B cell (primary cell): ENCODE data around the gene CEP128. TPM values are rescaled to one million over a fixed set of nuclear protein-coding genes. Genes with fewer than 3 reads are reported as not detected.

ENCODE experiments used
- ATAC-seq: fragments of 200-7000 bp; cut with Tn5 transposase; one replicate; pipeline ENCODE4 v1.10.0; 2021; ENCODE audit warnings: low read depth, mild to moderate bottlenecking, moderate number of reproducible peaks, moderate library complexity
- CTCF ChIA-PET: fragments of 350-600 bp; sonication (Branson Sonifier 250); formaldehyde crosslinking; loops from one replicate; lab custom pipeline; 2021; ENCODE audit warnings: antibody characterized with exemption, inconsistent platforms; lab: Charles Lee
- POLR2A ChIA-PET: fragments of 350-600 bp; sonication (Branson Sonifier 250); formaldehyde crosslinking; loops from one replicate; lab custom pipeline; 2021; ENCODE audit warnings: antibody characterized with exemption; lab: Charles Lee
- DNase-seq: peaks from one replicate; pipeline ENCODE4 v3.0.0; 2013
- H2AFZ ChIP-seq: 2 replicates; pipeline ENCODE4 v1.6.1; 2012; ENCODE audit warnings: mild to moderate bottlenecking, low read depth, low read length; ENCODE audit not compliant: insufficient read depth, poor library complexity, severe bottlenecking
- H3K27ac ChIP-seq, 2 donors: 1 replicate in 1 of 2; 2 replicates in 1 of 2; pipeline ENCODE4 v1.5.1; 2012 to 2013; ENCODE audit warnings: low read length in 2 of 2, mild to moderate bottlenecking in 2 of 2, moderate library complexity in 1 of 2
- H3K27me3 ChIP-seq, 4 experiments: fragments of 200-600 bp in 1 of 4; sonication (generic) in 1 of 4; replicated peaks in 1 of 4; 1 replicate in 2 of 4; 2 replicates in 2 of 4; pipeline versions ENCODE4 v1.6.1 to v1.7.0; 2013 to 2016; ENCODE audit warnings: low read length in 3 of 4, mild to moderate bottlenecking in 2 of 4, mixed read lengths in 1 of 4, moderate library complexity in 1 of 4; ENCODE audit not compliant: insufficient read depth in 4 of 4, control insufficient read depth in 3 of 4; ENCODE audit errors: control extremely low read depth in 1 of 4
- H3K36me3 ChIP-seq, 2 experiments: replicated peaks in 1 of 2; 1 replicate in 1 of 2; 2 replicates in 1 of 2; pipeline versions ENCODE4 v1.6.1 to v1.7.1; 2013; ENCODE audit warnings: low read length in 1 of 2; ENCODE audit not compliant: insufficient read depth in 2 of 2, control insufficient read depth in 1 of 2; ENCODE audit errors: control extremely low read depth in 1 of 2, extremely low read depth in 1 of 2
- H3K4me1 ChIP-seq, 2 donors: fragments of 200-600 bp in 1 of 2; sonication (generic) in 1 of 2; 1 replicate in 1 of 2; 2 replicates in 1 of 2; pipeline versions ENCODE4 v1.5.1 to v1.6.1; 2013 to 2017; ENCODE audit warnings: low read length in 2 of 2; ENCODE audit not compliant: control insufficient read depth in 2 of 2, insufficient read depth in 2 of 2
- H3K4me2 ChIP-seq: replicated peaks from 2 replicates; pipeline ENCODE3; 2012; ENCODE audit warnings: mild to moderate bottlenecking, low read depth, low read length; ENCODE audit not compliant: poor library complexity, severe bottlenecking
- H3K4me3 ChIP-seq, 5 experiments: fragments of 200-600 bp in 1 of 5; sonication (generic) in 1 of 5; 1 replicate in 3 of 5; 2 replicates in 2 of 5; pipeline versions ENCODE4 v1.5.1 to v1.7.0; 2011 to 2016; ENCODE audit warnings: low read length in 4 of 5, mild to moderate bottlenecking in 4 of 5, low read depth in 2 of 5, control low read depth in 1 of 5, moderate library complexity in 1 of 5; ENCODE audit not compliant: insufficient read depth in 1 of 5; ENCODE audit errors: control extremely low read depth in 1 of 5, extremely low read depth in 1 of 5
- H3K79me2 ChIP-seq: fragments of 200-600 bp; sonication (generic); one replicate; pipeline ENCODE4 v1.6.0; 2016; ENCODE audit warnings: low read length; ENCODE audit not compliant: control insufficient read depth, insufficient read depth
- H3K9ac ChIP-seq: fragments of 200-600 bp; sonication (generic); 2 replicates; pipeline ENCODE4 v1.6.1; 2017; ENCODE audit warnings: mild to moderate bottlenecking, low read length, moderate library complexity
- H3K9me3 ChIP-seq, 3 donors: one replicate each; pipeline versions ENCODE4 v1.6.1 to v1.7.1; 2013; ENCODE audit warnings: low read length in 2 of 3; ENCODE audit not compliant: control insufficient read depth in 2 of 3, insufficient read depth in 1 of 3; ENCODE audit errors: control extremely low read depth in 1 of 3
- H4K20me1 ChIP-seq: 2 replicates; pipeline ENCODE4 v1.6.0; 2012; ENCODE audit warnings: mild to moderate bottlenecking, low read length; ENCODE audit not compliant: insufficient read depth, control insufficient read depth, poor library complexity, severe bottlenecking
- H3K27ac Mint-ChIP-seq: one replicate; pipeline ENCODE4 v1.8.0; 2021; ENCODE audit warnings: mixed read lengths
- H3K27me3 Mint-ChIP-seq: one replicate; pipeline ENCODE4 v1.8.0; 2021; ENCODE audit warnings: mixed read lengths
- H3K4me1 Mint-ChIP-seq: one replicate; pipeline ENCODE4 v1.8.0; 2021; ENCODE audit warnings: mixed read lengths
- H3K4me3 Mint-ChIP-seq: one replicate; pipeline ENCODE4 v1.8.0; 2021; ENCODE audit warnings: mixed read lengths
- H3K9me3 Mint-ChIP-seq: one replicate; pipeline ENCODE4 v1.8.0; 2022; ENCODE audit warnings: mixed read lengths; ENCODE audit not compliant: insufficient read depth
- CTCF ChIP-seq: fragments of 200-600 bp; IDR thresholded peaks from one replicate; pipeline ENCODE4 v1.8.0; 2022; ENCODE audit warnings: antibody characterized with exemption, mild to moderate bottlenecking
- EZH2 ChIP-seq: IDR thresholded peaks from 2 replicates; pipeline ENCODE4 v1.6.1; 2012; ENCODE audit warnings: borderline replicate concordance, low read depth, mild to moderate bottlenecking, moderate library complexity, low read length; ENCODE audit not compliant: insufficient read depth, poor library complexity, severe bottlenecking
- WGBS: methylation state at CpG from one replicate; pipeline ENCODE4 v1.1.5; 2013; ENCODE audit warnings: missing lambda C conversion rate; ENCODE audit not compliant: insufficient coverage; 5-methylcytosine and 5-hydroxymethylcytosine counted together
- intact Hi-C: fragments of 100-400 bp; cut with micrococcal nuclease; formaldehyde crosslinking; loops from one replicate; pipeline ENCODE4 v1.10.0; 2022
- polyA plus RNA-seq: library from polyadenylated mRNA; depleted of rRNA; stranded (reverse); fragments of >200 nt; gene quantifications from 2 replicates; pipeline ENCODE4 v1.2.3, GENCODE V29; 2012
- total RNA-seq, 2 donors: library from RNA; stranded (reverse); fragments of 120-200 nt in 1 of 2; gene quantifications; 1 replicate in 1 of 2; 2 replicates in 1 of 2; pipeline versions ENCODE4 v1.2.3 to v1.2.4, GENCODE V29; 2013 to 2022

CEP128 gene
- total and polyA plus RNA-seq, 2 donors (not counting 1 experiment from before 2014, with no cell fraction given): 1.1 to 31.6 TPM

- ChIA-PET POLR2A (no interaction called here), CTCF (no interaction called here)
- Mint-ChIP-seq H3K27ac (no peak overlapping the region), H3K9me3 (no peaks in the 10 kb centered on the region), H3K27me3 (no peaks in the 10 kb centered on the region), H3K4me3 (no peak overlapping the region), H3K4me1 (no peaks in the 10 kb centered on the region)
- H2AFZ ChIP-seq: no peak overlapping the region
- TF ChIP-seq CTCF (no peak), EZH2 (no peak)
- peaks cover 0 to 3% of the 10 kb centered on the region in 2 experiments for H3K36me3 ChIP-seq
- intact Hi-C loops: no loop called here
- no peaks in the 10 kb centered on the region for H4K20me1 ChIP-seq
- H3K4me1 ChIP-seq: no peaks in the 10 kb centered on the region
- no peak overlapping the region for H3K27ac ChIP-seq
- no peak overlapping the region for H3K9ac ChIP-seq
- H3K79me2 ChIP-seq: no peaks in the 10 kb centered on the region
- DNase-seq (no peak), ATAC-seq (no peak)
- no peaks in the 10 kb centered on the region for H3K27me3 ChIP-seq
- no peaks in the 10 kb centered on the region for H3K9me3 ChIP-seq
- H3K4me3 ChIP-seq: no peak overlapping the region
- no peak overlapping the region for H3K4me2 ChIP-seq
Measured at GRCh38 chr14:80522936-80523335, 418.6 kb downstream of the CEP128 start.

DNA sequence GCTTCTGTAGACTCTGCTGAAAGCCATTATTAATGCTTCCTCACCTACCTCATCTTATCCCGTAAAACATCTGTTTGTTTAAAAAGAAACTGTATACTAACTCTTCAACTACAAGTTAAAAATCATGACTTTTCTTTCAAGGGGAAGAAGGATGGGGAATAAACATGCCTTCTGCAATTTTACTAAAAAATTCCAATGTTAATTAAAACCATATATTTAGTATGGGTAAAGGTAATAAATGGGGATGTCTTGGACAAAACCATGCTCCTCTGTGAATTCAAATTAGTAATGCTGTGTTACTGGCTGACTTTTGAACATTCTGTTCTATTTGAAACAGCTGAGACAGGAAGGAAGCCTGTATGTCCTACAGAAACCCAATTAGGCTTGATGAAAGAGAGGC is 419.1 kb downstream of the CEP128 start:
- no peaks in the 10 kb centered on the region for H3K27me3 ChIP-seq
- H3K79me2 ChIP-seq: no peaks in the 10 kb centered on the region
- DNase-seq: no peak
- Mint-ChIP-seq H3K4me1 (no peaks in the 10 kb centered on the region), H3K27me3 (no peaks in the 10 kb centered on the region), H3K9me3 (peaks cover 2% of the 10 kb centered on the region), H3K27ac (no peak overlapping the region), H3K4me3 (no peak overlapping the region)
- H3K4me3 ChIP-seq: no peak overlapping the region
- intact Hi-C loops: no loop called here
- no peak for ATAC-seq
- no CpG with 5 or more reads among the region's 1 CpG for WGBS
- no peak overlapping the region for H2AFZ ChIP-seq
- no peaks in the 10 kb centered on the region for H3K9me3 ChIP-seq
- ChIA-PET CTCF (no interaction called here), POLR2A (no interaction called here)
- H3K27ac ChIP-seq: no peak overlapping the region
- H3K36me3 ChIP-seq: peaks cover 0 to 3% of the 10 kb centered on the region in 2 experiments
- H3K9ac ChIP-seq: no peak overlapping the region
- H4K20me1 ChIP-seq: no peaks in the 10 kb centered on the region
- no peak overlapping the region for H3K4me2 ChIP-seq
- TF ChIP-seq CTCF (no peak), EZH2 (no peak)
- H3K4me1 ChIP-seq: no peaks in the 10 kb centered on the region
